OCI-LY7 (cell line): Measurements from ENCODE around the gene BBLN. TPM values are rescaled to one million over a fixed set of nuclear protein-coding genes. Genes with fewer than 3 reads are reported as not detected.
A peak's percentile ranks its signal among the peaks of the same experiment; 100 is the strongest.

Experiments used
- BruUV-seq: library from RNA; stranded (reverse); fragments of 400-500 nt; replicated peaks from 2 replicates; lab custom pipeline; 2021; lab: Mats Ljungman, UMichigan
- CTCF ChIA-PET: fragments of 300-600 bp; sonication (Branson Sonifier 250); formaldehyde crosslinking; loops from one replicate; lab custom pipeline; 2022; ENCODE audit warnings: antibody characterized with exemption; ENCODE audit not compliant: unreplicated experiment; lab: Charles Lee
- POLR2A ChIA-PET: fragments of 300-600 bp; sonication (Branson Sonifier 250); formaldehyde crosslinking; loops from one replicate; lab custom pipeline; 2022; ENCODE audit warnings: antibody characterized with exemption; lab: Charles Lee
- DNase-seq: peaks from one replicate; pipeline ENCODE4 v3.0.0-alpha.2; 2015; ENCODE audit warnings: low spot score
- H2AFZ ChIP-seq: fragments of 200-600 bp; sonication (generic), shearing (Covaris generic); 2 replicates; pipeline ENCODE4 v1.6.1; 2014; ENCODE audit warnings: mild to moderate bottlenecking, antibody characterized with exemption, low read length, moderate library complexity
- H3K27ac ChIP-seq: fragments of 200-600 bp; sonication (generic); 2 replicates; pipeline ENCODE4 v1.5.1; 2014; ENCODE audit warnings: mixed run types, low read depth, mild to moderate bottlenecking, moderate library complexity, low read length, inconsistent platforms; ENCODE audit not compliant: poor library complexity, severe bottlenecking
- H3K36me3 ChIP-seq: fragments of 200-600 bp; sonication (generic); 2 replicates; pipeline ENCODE4 v1.6.1; 2014; ENCODE audit warnings: mild to moderate bottlenecking, antibody characterized with exemption, low read length, moderate library complexity, mixed read lengths; ENCODE audit not compliant: insufficient read depth
- H3K4me1 ChIP-seq: fragments of 200-600 bp; sonication (generic); 2 replicates; pipeline ENCODE4 v1.5.1; 2014; ENCODE audit warnings: mild to moderate bottlenecking, low read length; ENCODE audit not compliant: insufficient read depth, poor library complexity, severe bottlenecking
- H3K4me2 ChIP-seq: fragments of 200-600 bp; sonication (generic); 2 replicates; pipeline ENCODE4 v1.6.1; 2014; ENCODE audit warnings: mild to moderate bottlenecking, low read length
- H3K4me3 ChIP-seq: fragments of 200-600 bp; sonication (generic); 2 replicates; pipeline ENCODE4 v1.5.1; 2014; ENCODE audit warnings: mild to moderate bottlenecking, low read depth, low read length; ENCODE audit not compliant: poor library complexity, severe bottlenecking
- H3K79me2 ChIP-seq: fragments of 200-600 bp; sonication (generic); 2 replicates; pipeline ENCODE4 v1.6.1; 2016; ENCODE audit warnings: low read depth, mild to moderate bottlenecking, low read length, moderate library complexity, mixed read lengths; ENCODE audit not compliant: insufficient read depth
- H3K9me2 ChIP-seq: fragments of 200-600 bp; sonication (generic); 2 replicates; pipeline ENCODE4 v1.6.1; 2016; ENCODE audit warnings: mild to moderate bottlenecking, low read length, mixed read lengths; ENCODE audit not compliant: insufficient read depth
- H3K9me3 ChIP-seq: fragments of 200-600 bp; sonication (generic); 2 replicates; pipeline ENCODE4 v1.6.1; 2014; ENCODE audit warnings: mild to moderate bottlenecking, mixed run types, low read length, mixed read lengths
- H4K20me1 ChIP-seq: fragments of 200-600 bp; sonication (generic); 2 replicates; pipeline ENCODE4 v1.6.1; 2014; ENCODE audit warnings: mild to moderate bottlenecking, antibody characterized with exemption, low read length, moderate library complexity, mixed read lengths; ENCODE audit not compliant: insufficient read depth
- CTCF ChIP-seq: fragments of 200-600 bp; sonication (generic); conservative IDR thresholded peaks from 2 replicates; pipeline ENCODE4 v1.5.1; 2014; ENCODE audit warnings: mild to moderate bottlenecking, antibody characterized with exemption, low read length, moderate library complexity, mixed read lengths
- EZH2phosphoT487 ChIP-seq: fragments of 200-600 bp; sonication (generic); IDR thresholded peaks from 2 replicates; pipeline ENCODE4 v1.6.1; 2018; ENCODE audit warnings: low read depth, borderline replicate concordance, mild to moderate bottlenecking, mixed run types, antibody characterized with exemption, low read length, moderate library complexity, mixed read lengths
- intact Hi-C: fragments of 100-400 bp; cut with micrococcal nuclease; formaldehyde crosslinking; loops from one replicate; pipeline ENCODE4 v1.10.0; 2022; ENCODE audit not compliant: unreplicated experiment
- total RNA-seq, 2 experiments: library from RNA; depleted of rRNA in 1 of 2; stranded (reverse); fragments of >200 nt in 1 of 2; shearing (Covaris generic) in 1 of 2; gene quantifications; 2 replicates each; pipeline ENCODE4 v1.2.3, GENCODE V29; 2014 to 2022

BBLN gene
- total RNA-seq, 2 experiments from 2014 or later, result 66.9 to 104 TPM

GRCh38 chr9:128124451-128124850, 35.6 kb upstream of the BBLN start:
- ChIA-PET CTCF (interaction anchor here (0.6 kb wide), 1 partner anchor 240 kb away, joined by 3 read pairs; no protein-coding TSS in a partner anchor), POLR2A (interaction anchor here (0.6 kb wide), 2 partner anchors 33 to 354 kb away, joined by 3 to 5 read pairs; no protein-coding TSS in a partner anchor)
- no peak for DNase-seq
- no peaks in the 10 kb centered on the region for H3K9me3 ChIP-seq
- no peaks in the 10 kb centered on the region for H3K9me2 ChIP-seq
- H3K4me2 ChIP-seq, result no peak overlapping the region; the same call in 1 of the 2 replicates
- H3K4me3 ChIP-seq, result no peak overlapping the region
- H3K4me1 ChIP-seq, result peaks cover 25% of the 10 kb centered on the region
- no peak overlapping the region for H3K27ac ChIP-seq
- H4K20me1 ChIP-seq, result 0 out of 2 replicates have a peak, but pooled peaks cover 12% of the 10 kb centered on the region
- H3K79me2 ChIP-seq, result peaks cover 24% of the 10 kb centered on the region
- H3K36me3 ChIP-seq, result peaks cover 55% of the 10 kb centered on the region
- no peak for TF ChIP-seq CTCF
- TF ChIP-seq EZH2phosphoT487, result no peak
- H2AFZ ChIP-seq, result no peak overlapping the region
- no TSS peak for BruUV-seq
- intact Hi-C loops, result no loop called here

- H3K4me1 ChIP-seq, result peaks cover 26% of the 10 kb centered on the region
- peaks cover 54% of the 10 kb centered on the region for H3K36me3 ChIP-seq
- ChIA-PET CTCF (interaction anchor here (0.6 kb wide), 1 partner anchor 240 kb away, joined by 3 read pairs; no protein-coding TSS in a partner anchor), POLR2A (interaction anchor here (0.6 kb wide), 2 partner anchors 33 to 354 kb away, joined by 3 to 5 read pairs; no protein-coding TSS in a partner anchor)
- peak; percentile 64 for DNase-seq
- peak overlapping the region; percentile 40 for H3K27ac ChIP-seq
- H3K79me2 ChIP-seq, result peaks cover 24% of the 10 kb centered on the region
- TF ChIP-seq CTCF (peak; percentile 88), EZH2phosphoT487 (no peak)
- no peaks in the 10 kb centered on the region for H3K9me3 ChIP-seq
- peak overlapping the region; percentile 84 for H3K4me3 ChIP-seq
- 0 out of 2 replicates have a peak, but pooled peaks cover 12% of the 10 kb centered on the region for H4K20me1 ChIP-seq
- peak overlapping the region; percentile 95 for H3K4me2 ChIP-seq
- no peak overlapping the region for H2AFZ ChIP-seq
- BruUV-seq, result no TSS peak
- H3K9me2 ChIP-seq, result no peaks in the 10 kb centered on the region
- intact Hi-C loops, result loop anchor here (5.0 kb wide), 1 partner anchor 67 kb away; the partner anchor contains the start of gene CIZ1
Measured at GRCh38 chr9:128124873-128125579, 35.0 kb upstream of the BBLN start.
